ENCODE data around the gene PAXX.

PAXX gene

GRCh38 chr9:136944212-136944518 is 48.1 kb upstream of the PAXX start:
- peak overlapping the region; percentile 69 for H3K4me2 ChIP-seq (ENCODE audit: low read length, poor library complexity, severe bottlenecking)
- H4K91ac ChIP-seq (ENCODE audit: low read length) = peak overlapping the region; percentile 95
- no peak overlapping the region for H2AK5ac ChIP-seq (ENCODE audit: low read length, severe bottlenecking)
- H3K18ac ChIP-seq (ENCODE audit: low read depth in 1 of 2, low read length in 2 of 2) = peak overlapping the region; percentile 88 to 95
- H4K8ac ChIP-seq (ENCODE audit: low read length) = peak overlapping the region; percentile 94
- WGBS = 0% methylated on average over 19 of the region's 45 CpGs
- peak overlapping the region; percentile 89 to 90 for H3K4me3 ChIP-seq (ENCODE audit: insufficient read depth in 1 of 2, low read depth in 1 of 2, low read length in 2 of 2)
- H3K14ac ChIP-seq (ENCODE audit: low read length in 2 of 2) = peak overlapping the region in 1 of 2 experiments; percentile 98
- H3K36me3 ChIP-seq (ENCODE audit: control insufficient read depth in 1 of 2, insufficient read depth in 2 of 2, low read depth in 1 of 2, low read length in 2 of 2) = peaks cover 38 to 48% of the 10 kb centered on the region in 2 experiments
- H3K27ac ChIP-seq (ENCODE audit: low read length, poor library complexity, severe bottlenecking) = no peak overlapping the region
- no peaks in the 10 kb centered on the region for H3K27me3 ChIP-seq (ENCODE audit: control insufficient read depth in 1 of 2, insufficient read depth in 1 of 2, low read length in 2 of 2)
- peak overlapping the region; percentile 93 for H2BK15ac ChIP-seq (ENCODE audit: low read depth, poor library complexity, severe bottlenecking)
- H2BK5ac ChIP-seq (ENCODE audit: low read depth, low read length, poor library complexity, severe bottlenecking) = peak overlapping the region; percentile 81
- H3K4me1 ChIP-seq (ENCODE audit: control insufficient read depth, insufficient read depth, low read depth, low read length) = peaks cover 32% of the 10 kb centered on the region
- H2BK120ac ChIP-seq (ENCODE audit: low read depth, low read length) = peak overlapping the region; percentile 83
- H2AFZ ChIP-seq (ENCODE audit: low read depth, low read length) = peak overlapping the region; percentile 32
- peak overlapping the region; percentile 92 for H3K9ac ChIP-seq (ENCODE audit: low read length)
- no peak overlapping the region for H3K23ac ChIP-seq (ENCODE audit: low read length in 2 of 2)
- H2BK12ac ChIP-seq (ENCODE audit: low read length in 2 of 2) = no peak overlapping the region
- H3K79me1 ChIP-seq (replicated peaks; ENCODE audit: low read length, poor library complexity, severe bottlenecking) = peaks cover 25% of the 10 kb centered on the region
- peak; percentile 72 for DNase-seq
- no peaks in the 10 kb centered on the region for H3K9me3 ChIP-seq (ENCODE audit: control insufficient read depth, low read length)
- H3K4ac ChIP-seq (ENCODE audit: low read depth in 1 of 2, low read length in 2 of 2) = peak overlapping the region; percentile 67 to 97

GRCh38 chr9:136944519-136945332 is 47.5 kb upstream of the PAXX start, which contains the start of the genes C8G and FBXW5:
Gene C8G (plus strand): TSS chr9:136945243. CDS start chr9:136945321, 78 bp downstream.
Gene FBXW5 (minus strand): TSS chr9:136944738. CDS start chr9:136944083, 655 bp downstream.
- peak; percentile 90 for DNase-seq
- Histone ChIP-seq H3K27ac (ENCODE audit: low read length, poor library complexity, severe bottlenecking) (no peak within 1 kb of the TSS), H2BK5ac (ENCODE audit: low read depth, low read length, poor library complexity, severe bottlenecking) (peak within 1 kb of the TSS; percentile 81), H4K91ac (ENCODE audit: low read length) (peak within 1 kb of the TSS; percentile 95), H3K4me3 (ENCODE audit: insufficient read depth in 1 of 2, low read depth in 1 of 2, low read length in 2 of 2) (peak within 1 kb of the TSS; percentile 89 to 90), H3K18ac (ENCODE audit: low read depth in 1 of 2, low read length in 2 of 2) (peak within 1 kb of the TSS; percentile 88 to 95), H2BK15ac (ENCODE audit: low read depth, poor library complexity, severe bottlenecking) (peak within 1 kb of the TSS; percentile 93), H3K4me2 (ENCODE audit: low read length, poor library complexity, severe bottlenecking) (peak within 1 kb of the TSS; percentile 69), H3K4me1 (ENCODE audit: control insufficient read depth, insufficient read depth, low read depth, low read length) (peaks cover 37% of the 10 kb centered on the region), H3K27me3 (ENCODE audit: control insufficient read depth in 1 of 2, insufficient read depth in 1 of 2, low read length in 2 of 2) (no peaks in the 10 kb centered on the region), H3K9ac (ENCODE audit: low read length) (peak within 1 kb of the TSS; percentile 92), H3K79me1 (replicated peaks; ENCODE audit: low read length, poor library complexity, severe bottlenecking) (peaks cover 20% of the 10 kb centered on the region), H2AFZ (ENCODE audit: low read depth, low read length) (peak within 1 kb of the TSS; percentile 32), H3K14ac (ENCODE audit: low read length in 2 of 2) (peak within 1 kb of the TSS in 1 of 2 experiments; percentile 98), H3K36me3 (ENCODE audit: control insufficient read depth in 1 of 2, insufficient read depth in 2 of 2, low read depth in 1 of 2, low read length in 2 of 2) (peaks cover 32 to 42% of the 10 kb centered on the region in 2 experiments), H4K8ac (ENCODE audit: low read length) (peak within 1 kb of the TSS; percentile 94), H3K4ac (ENCODE audit: low read depth in 1 of 2, low read length in 2 of 2) (peak within 1 kb of the TSS; percentile 67 to 97), H3K23ac (ENCODE audit: low read length in 2 of 2) (peak within 1 kb of the TSS; percentile 79 to 97), H2AK5ac (ENCODE audit: low read length, severe bottlenecking) (no peak within 1 kb of the TSS), H2BK12ac (ENCODE audit: low read length in 2 of 2) (peak within 1 kb of the TSS in 1 of 2 experiments; percentile 70), H3K9me3 (ENCODE audit: control insufficient read depth, low read length) (no peaks in the 10 kb centered on the region), H2BK120ac (ENCODE audit: low read depth, low read length) (peak within 1 kb of the TSS; percentile 83)
- WGBS = 8% methylated on average over 62 of the region's 74 CpGs

- Histone ChIP-seq H2BK15ac (ENCODE audit: low read depth, poor library complexity, severe bottlenecking) (peak overlapping the region; percentile 6), H3K36me3 (ENCODE audit: control insufficient read depth in 1 of 2, insufficient read depth in 2 of 2, low read depth in 1 of 2, low read length in 2 of 2) (peaks cover 24 to 34% of the 10 kb centered on the region in 2 experiments), H3K4ac (ENCODE audit: low read depth in 1 of 2, low read length in 2 of 2) (no peak overlapping the region), H4K8ac (ENCODE audit: low read length) (peak overlapping the region; percentile 58), H2BK5ac (ENCODE audit: low read depth, low read length, poor library complexity, severe bottlenecking) (no peak overlapping the region), H3K79me1 (replicated peaks; ENCODE audit: low read length, poor library complexity, severe bottlenecking) (peaks cover 14% of the 10 kb centered on the region), H3K4me3 (ENCODE audit: insufficient read depth in 1 of 2, low read depth in 1 of 2, low read length in 2 of 2) (no peak overlapping the region), H4K91ac (ENCODE audit: low read length) (peak overlapping the region; percentile 44), H3K23ac (ENCODE audit: low read length in 2 of 2) (no peak overlapping the region), H3K14ac (ENCODE audit: low read length in 2 of 2) (no peak overlapping the region), H3K9ac (ENCODE audit: low read length) (no peak overlapping the region), H3K27ac (ENCODE audit: low read length, poor library complexity, severe bottlenecking) (no peak overlapping the region), H3K18ac (ENCODE audit: low read depth in 1 of 2, low read length in 2 of 2) (peak overlapping the region in 1 of 2 experiments; percentile 71), H3K9me3 (ENCODE audit: control insufficient read depth, low read length) (no peaks in the 10 kb centered on the region), H3K4me1 (ENCODE audit: control insufficient read depth, insufficient read depth, low read depth, low read length) (peaks cover 41% of the 10 kb centered on the region), H2BK12ac (ENCODE audit: low read length in 2 of 2) (peak overlapping the region in 1 of 2 experiments; percentile 19), H2AFZ (ENCODE audit: low read depth, low read length) (no peak overlapping the region), H3K27me3 (ENCODE audit: control insufficient read depth in 1 of 2, insufficient read depth in 1 of 2, low read length in 2 of 2) (no peaks in the 10 kb centered on the region), H2AK5ac (ENCODE audit: low read length, severe bottlenecking) (no peak overlapping the region), H2BK120ac (ENCODE audit: low read depth, low read length) (no peak overlapping the region), H3K4me2 (ENCODE audit: low read length, poor library complexity, severe bottlenecking) (no peak overlapping the region)
- DNase-seq = no peak
- whole genome bisulfite sequencing = 93% methylated on average over 28 of the region's 30 CpGs
Measured at GRCh38 chr9:136945333-136946227, 46.6 kb upstream of the PAXX start.

All from mesenchymal stem cell (in vitro differentiated cells and primary cell).